Activated CD4-positive, alpha-beta memory T cell treated with anti-CD3 and anti-CD28 coated beads, Interleukin-2, amount 10 ng/mL, durations not matched to agents 7 days and 5 days (primary cell): ENCODE data around the gene SLC12A5. TPM values are rescaled to one million over a fixed set of nuclear protein-coding genes. Genes with fewer than 3 reads are reported as not detected.
"Not testable (repeated sequence)": the region's sequence is repeated elsewhere in the genome, so short reads cannot be mapped to it uniquely, and the experiment has no call there.

Source experiments
- CTCF ChIA-PET: fragments of 350-600 bp; sonication (Branson Sonifier 250); formaldehyde crosslinking; loops from one replicate; lab custom pipeline; 2021; ENCODE audit warnings: antibody characterized with exemption, inconsistent platforms; lab: Charles Lee
- POLR2A ChIA-PET: fragments of 350-600 bp; sonication (Branson Sonifier 250); formaldehyde crosslinking; loops from one replicate; lab custom pipeline; 2021; ENCODE audit warnings: antibody characterized with exemption; lab: Charles Lee
- DNase-seq: peaks from one replicate; pipeline ENCODE4 v3.0.0-alpha.2; 2020
- H3K27ac Mint-ChIP-seq: one replicate; pipeline ENCODE4 v1.8.0; 2021; ENCODE audit warnings: mild to moderate bottlenecking, mixed read lengths
- H3K27me3 Mint-ChIP-seq: one replicate; pipeline ENCODE4 v1.8.0; 2021; ENCODE audit warnings: mixed read lengths
- H3K36me3 Mint-ChIP-seq: one replicate; pipeline ENCODE4 v1.8.0; 2021; ENCODE audit warnings: low read depth, mixed read lengths
- H3K4me1 Mint-ChIP-seq: one replicate; pipeline ENCODE4 v1.8.0; 2021; ENCODE audit warnings: mixed read lengths
- H3K4me3 Mint-ChIP-seq: one replicate; pipeline ENCODE4 v1.8.0; 2021; ENCODE audit warnings: mild to moderate bottlenecking, mixed read lengths
- H3K9me3 Mint-ChIP-seq: one replicate; pipeline ENCODE4 v1.8.0; 2021; ENCODE audit warnings: mixed read lengths
- total RNA-seq, 2 experiments: library from RNA; stranded (reverse); gene quantifications; one replicate each; pipeline ENCODE4 v1.2.3, GENCODE V29; 2021

SLC12A5 gene
- total RNA-seq, 2 experiments from 2014 or later: 0.53 TPM; not detected in 1

- POLR2A ChIA-PET: no interaction called here
- no peaks in the 10 kb centered on the region for H3K36me3 Mint-ChIP-seq
- no peaks in the 10 kb centered on the region for H3K4me1 Mint-ChIP-seq
- peaks cover 47% of the 10 kb centered on the region for H3K27me3 Mint-ChIP-seq
- DNase-seq: no peak
- no peak overlapping the region for H3K27ac Mint-ChIP-seq
- CTCF ChIA-PET: interaction anchor here (0.6 to 1.4 kb wide), 2 partner anchors 77 kb away, joined by 3 read pairs; no protein-coding TSS in a partner anchor
- no peaks in the 10 kb centered on the region for H3K9me3 Mint-ChIP-seq
- H3K4me3 Mint-ChIP-seq: no peak overlapping the region
These were observed 70.7 kb downstream of the SLC12A5 start for GRCh38 chr20:46099491-46100287.

- H3K36me3 Mint-ChIP-seq, POLR2A ChIA-PET: not testable (repeated sequence)
- CTCF ChIA-PET: interaction anchor here (1.4 kb wide), 1 partner anchor 78 kb away, joined by 3 read pairs; no protein-coding TSS in a partner anchor
These were observed 71.4 kb downstream of the SLC12A5 start for GRCh38 chr20:46100444-46100843.

GRCh38 chr20:46100988-46101387 lies 72.0 kb downstream of the SLC12A5 start:
- ChIA-PET CTCF (no interaction called here), POLR2A (no interaction called here)
- H3K4me3 Mint-ChIP-seq: no peak overlapping the region
- no peak overlapping the region for H3K27ac Mint-ChIP-seq
- DNase-seq: no peak
- H3K36me3 Mint-ChIP-seq: no peaks in the 10 kb centered on the region
- no peaks in the 10 kb centered on the region for H3K9me3 Mint-ChIP-seq
- H3K27me3 Mint-ChIP-seq: peaks cover 53% of the 10 kb centered on the region
- H3K4me1 Mint-ChIP-seq: no peaks in the 10 kb centered on the region

More at GRCh38 chr20:46100444-46100843, 71.4 kb downstream of the SLC12A5 start:
- H3K9me3 Mint-ChIP-seq, H3K27ac Mint-ChIP-seq, H3K4me3 Mint-ChIP-seq, DNase-seq, H3K4me1 Mint-ChIP-seq: not testable (repeated sequence)
- H3K27me3 Mint-ChIP-seq: peaks cover 53% of the 10 kb centered on the region

DNA sequence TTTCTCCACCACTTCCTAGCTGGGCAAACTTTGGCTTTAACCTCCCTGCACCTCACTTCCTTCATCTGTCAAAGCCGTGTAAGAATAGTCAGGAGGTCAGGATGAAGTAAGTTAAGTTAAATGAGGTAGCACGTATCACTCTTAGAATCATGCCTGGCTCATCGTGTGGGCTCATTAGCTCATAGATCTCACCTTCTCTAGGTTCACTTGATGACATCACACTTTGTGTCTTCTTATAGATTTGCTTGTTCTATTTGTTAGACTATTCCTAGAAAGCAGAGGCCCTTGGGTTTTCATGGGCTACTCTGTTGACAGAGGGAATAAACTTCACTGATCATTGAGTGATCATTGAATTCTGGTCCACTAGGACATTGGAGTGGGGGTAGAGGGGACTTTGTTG lies 72.9 kb downstream of the SLC12A5 start:
- Mint-ChIP-seq H3K36me3 (no peaks in the 10 kb centered on the region), H3K9me3 (no peaks in the 10 kb centered on the region), H3K4me1 (no peaks in the 10 kb centered on the region), H3K4me3 (no peak overlapping the region), H3K27ac (no peak overlapping the region), H3K27me3 (peaks cover 58% of the 10 kb centered on the region)
- ChIA-PET POLR2A (no interaction called here), CTCF (interaction anchor here (0.6 kb wide), 1 partner anchor 235 kb away, joined by 3 read pairs; no protein-coding TSS in a partner anchor)
- no peak for DNase-seq

- peaks cover 63% of the 10 kb centered on the region for H3K27me3 Mint-ChIP-seq
- H3K27ac Mint-ChIP-seq: no peak overlapping the region
- no peaks in the 10 kb centered on the region for H3K9me3 Mint-ChIP-seq
- CTCF ChIA-PET: no interaction called here
- H3K4me1 Mint-ChIP-seq: no peaks in the 10 kb centered on the region
- H3K36me3 Mint-ChIP-seq: no peaks in the 10 kb centered on the region
- POLR2A ChIA-PET: no interaction called here
- DNase-seq: no peak
- no peak overlapping the region for H3K4me3 Mint-ChIP-seq
These were observed 73.9 kb downstream of the SLC12A5 start for GRCh38 chr20:46102940-46103339.

DNA sequence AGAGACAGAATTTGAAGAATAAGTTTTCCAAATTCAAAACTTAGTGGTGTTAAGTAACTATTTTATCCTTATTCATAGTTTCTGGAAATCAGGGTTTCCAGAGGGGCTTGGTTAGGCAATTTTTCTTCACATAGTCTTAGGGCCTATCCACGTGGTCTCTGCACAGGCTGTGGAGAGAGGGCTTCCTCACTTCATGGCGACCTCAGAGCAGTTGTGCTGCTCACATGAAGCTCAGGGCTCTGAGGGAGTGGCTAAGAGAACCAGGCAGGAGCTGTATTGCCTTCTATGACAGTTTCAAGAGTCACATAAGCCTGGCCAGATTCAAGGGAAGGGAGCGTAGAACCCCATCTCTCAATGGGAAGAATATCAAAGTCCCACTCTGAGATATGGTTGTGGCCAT lies 75.2 kb downstream of the SLC12A5 start:
- Mint-ChIP-seq H3K27me3 (peaks cover 60% of the 10 kb centered on the region), H3K4me3 (no peak overlapping the region), H3K36me3 (no peaks in the 10 kb centered on the region), H3K4me1 (peaks cover 4% of the 10 kb centered on the region), H3K27ac (no peak overlapping the region), H3K9me3 (no peaks in the 10 kb centered on the region)
- no peak for DNase-seq
- ChIA-PET CTCF (no interaction called here), POLR2A (no interaction called here)

- ChIA-PET POLR2A (no interaction called here), CTCF (no interaction called here)
- Mint-ChIP-seq H3K4me3 (no peak overlapping the region), H3K27me3 (peaks cover 58% of the 10 kb centered on the region), H3K9me3 (no peaks in the 10 kb centered on the region), H3K4me1 (peaks cover 13% of the 10 kb centered on the region), H3K27ac (no peak overlapping the region), H3K36me3 (no peaks in the 10 kb centered on the region)
- DNase-seq: no peak
These were observed 78.0 kb downstream of the SLC12A5 start for GRCh38 chr20:46107061-46107460.

GRCh38 chr20:46108435-46108841 lies 79.4 kb downstream of the SLC12A5 start:
- H3K4me1 Mint-ChIP-seq: peaks cover 13% of the 10 kb centered on the region
- H3K36me3 Mint-ChIP-seq: no peaks in the 10 kb centered on the region
- no peak overlapping the region for H3K4me3 Mint-ChIP-seq
- H3K27ac Mint-ChIP-seq: no peak overlapping the region
- ChIA-PET POLR2A (no interaction called here), CTCF (no interaction called here)
- H3K27me3 Mint-ChIP-seq: peaks cover 54% of the 10 kb centered on the region
- DNase-seq: no peak
- H3K9me3 Mint-ChIP-seq: no peaks in the 10 kb centered on the region

DNA sequence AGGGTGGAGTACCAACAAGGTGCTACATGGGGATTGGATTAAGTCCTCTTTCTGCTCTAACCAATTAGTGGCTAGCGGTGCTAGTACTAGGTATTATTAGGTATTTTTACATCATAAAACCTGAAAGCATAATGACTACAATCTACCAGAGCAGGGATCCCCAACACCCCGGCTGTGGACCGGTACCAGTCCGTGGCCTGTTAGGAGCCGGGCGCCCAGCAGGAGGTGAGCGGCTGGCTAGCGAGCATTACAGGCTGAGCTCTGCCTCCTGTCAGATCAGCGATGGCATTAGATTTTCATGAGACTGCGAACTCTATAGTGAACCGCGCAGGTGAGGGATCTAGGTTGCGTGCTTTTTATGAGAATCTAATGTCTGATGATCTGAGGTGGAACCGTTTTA lies 80.0 kb downstream of the SLC12A5 start:
- no peaks in the 10 kb centered on the region for H3K36me3 Mint-ChIP-seq
- H3K4me3 Mint-ChIP-seq: no peak overlapping the region
- ChIA-PET CTCF (no interaction called here), POLR2A (no interaction called here)
- H3K27ac Mint-ChIP-seq: no peak overlapping the region
- H3K4me1 Mint-ChIP-seq: peaks cover 13% of the 10 kb centered on the region
- peaks cover 59% of the 10 kb centered on the region for H3K27me3 Mint-ChIP-seq
- H3K9me3 Mint-ChIP-seq: no peaks in the 10 kb centered on the region
- DNase-seq: no peak

Other genes with a start within 250 kb of the SLC12A5 start
- not detected for gene WFDC3, start 237.3 kb upstream of the SLC12A5 start, total RNA-seq
- gene DNTTIP1, start 237.3 kb upstream of the SLC12A5 start, total RNA-seq: 10 to 100 TPM; 29.0 to 34.7 TPM
- 100 to 1,000 TPM; 170 to 184 TPM for gene UBE2C, start 216.6 kb upstream of the SLC12A5 start, total RNA-seq
- not detected for gene TNNC2, start 201.9 kb upstream of the SLC12A5 start, total RNA-seq
- gene SNX21, start 195.4 kb upstream of the SLC12A5 start, total RNA-seq: 1 to 10 TPM in 1 of 2 experiments, under 1 TPM in 1; 0.91 to 1.6 TPM
- gene ACOT8, start 171.8 kb upstream of the SLC12A5 start, total RNA-seq: 10 to 100 TPM; 36.0 to 36.5 TPM
- 1 to 10 TPM; 5.5 to 5.7 TPM for gene ZSWIM3, start 171.6 kb upstream of the SLC12A5 start, total RNA-seq
- gene ZSWIM1, start 148.0 kb upstream of the SLC12A5 start, total RNA-seq: 1 to 10 TPM; 2.7 to 2.9 TPM
- under 1 TPM; 0.30 to 0.88 TPM for gene SPATA25, start 141.6 kb upstream of the SLC12A5 start, total RNA-seq
- 1 to 10 TPM; 1.0 to 1.6 TPM for gene NEURL2, start 138.0 kb upstream of the SLC12A5 start, total RNA-seq
- gene CTSA, start 137.9 kb upstream of the SLC12A5 start, total RNA-seq: 10 to 100 TPM; 64.3 to 64.6 TPM
- 1 to 10 TPM; 2.8 to 3.1 TPM for gene PLTP, start 117.1 kb upstream of the SLC12A5 start, total RNA-seq
- gene PCIF1, start 94.5 kb upstream of the SLC12A5 start, total RNA-seq: 10 to 100 TPM; 44.2 to 45.7 TPM
- gene ZNF335, start 57.0 kb upstream of the SLC12A5 start, total RNA-seq: 10 to 100 TPM; 35.7 to 36.7 TPM
- under 1 TPM; 0.13 to 0.15 TPM for gene MMP9, start 20.3 kb upstream of the SLC12A5 start, total RNA-seq
- 10 to 100 TPM; 24.6 to 26.3 TPM for gene NCOA5, start 60.7 kb downstream of the SLC12A5 start, total RNA-seq
- gene CD40, start 89.1 kb downstream of the SLC12A5 start, total RNA-seq: under 1 TPM; 0.88 to 0.93 TPM